Middle frontal gyrus (tissue), 1 donor: ENCODE results near the gene MAT2A.
"Not testable (repeated sequence)": the region's sequence is repeated elsewhere in the genome, so short reads cannot be mapped to it uniquely, and the experiment has no call there.

Experiments used
- DNase-seq: peaks from one replicate; pipeline ENCODE4 v3.0.0-alpha.2; 2015; ENCODE audit warnings: low spot score; ENCODE audit errors: extremely low spot score

The MAT2A gene

GRCh38 chr2:85524336-85524908 lies 14.5 kb upstream of the MAT2A start:
- no peak for DNase-seq

- DNase-seq, result no peak
These were observed 13.9 kb upstream of the MAT2A start for GRCh38 chr2:85525029-85525428.

- no peak for DNase-seq
These were observed 13.4 kb upstream of the MAT2A start for GRCh38 chr2:85525567-85525966.

GRCh38 chr2:85527787-85528186 lies 11.2 kb upstream of the MAT2A start:
- no peak for DNase-seq

- no peak for DNase-seq
These were observed 10.6 kb upstream of the MAT2A start for GRCh38 chr2:85528355-85528754.

GRCh38 chr2:85529809-85530208 lies 9.2 kb upstream of the MAT2A start:
- DNase-seq, result no peak

- DNase-seq, result no peak
These were observed 7.4 kb upstream of the MAT2A start for GRCh38 chr2:85531589-85531988.

- no peak for DNase-seq
These were observed 4.9 kb upstream of the MAT2A start for GRCh38 chr2:85534099-85534498.

- DNase-seq, result no peak
These were observed 4.1 kb upstream of the MAT2A start for GRCh38 chr2:85534881-85535280.

- DNase-seq, result no peak
These were observed 2.5 kb upstream of the MAT2A start for GRCh38 chr2:85536479-85536878.

GRCh38 chr2:85537600-85538506 lies 1.1 kb upstream of the MAT2A start:
- DNase-seq, result no peak

- no peak for DNase-seq
These were observed 579 bp downstream of the MAT2A start for GRCh38 chr2:85539361-85540132.

GRCh38 chr2:85540133-85540648 lies 1.2 kb downstream of the MAT2A start:
- DNase-seq, result no peak

- DNase-seq, result no peak
These were observed 2.3 kb downstream of the MAT2A start for GRCh38 chr2:85541262-85541661.

- DNase-seq, result no peak
These were observed 2.9 kb downstream of the MAT2A start for GRCh38 chr2:85541753-85542457.

- no peak for DNase-seq
These were observed 3.8 kb downstream of the MAT2A start for GRCh38 chr2:85542777-85543176.

GRCh38 chr2:85544254-85544691 lies 5.3 kb downstream of the MAT2A start:
- DNase-seq, result not testable (repeated sequence)

- DNase-seq, result not testable (repeated sequence)
These were observed 6.2 kb downstream of the MAT2A start for GRCh38 chr2:85544915-85545779.

- DNase-seq, result no peak
These were observed 6.8 kb downstream of the MAT2A start for GRCh38 chr2:85545780-85546240.
